DND-41 (cell line): ENCODE data around the gene U2AF1L4.

Source experiments
- EZH2 ChIP-seq: IDR thresholded peaks from 3 replicates; pipeline ENCODE4 v1.6.1; 2012; ENCODE audit warnings: borderline replicate concordance, low read depth, mild to moderate bottlenecking, moderate library complexity, low read length, inconsistent platforms; ENCODE audit not compliant: severe bottlenecking
- TF ChIP-seq, protein P1 (sequence below): IDR thresholded peaks from 2 replicates; pipeline ENCODE4 v1.5.1; 2012; ENCODE audit warnings: borderline replicate concordance, low read length, moderate library complexity, mild to moderate bottlenecking; ENCODE audit not compliant: poor library complexity, severe bottlenecking; ENCODE audit errors: extremely low read depth

DNA sequence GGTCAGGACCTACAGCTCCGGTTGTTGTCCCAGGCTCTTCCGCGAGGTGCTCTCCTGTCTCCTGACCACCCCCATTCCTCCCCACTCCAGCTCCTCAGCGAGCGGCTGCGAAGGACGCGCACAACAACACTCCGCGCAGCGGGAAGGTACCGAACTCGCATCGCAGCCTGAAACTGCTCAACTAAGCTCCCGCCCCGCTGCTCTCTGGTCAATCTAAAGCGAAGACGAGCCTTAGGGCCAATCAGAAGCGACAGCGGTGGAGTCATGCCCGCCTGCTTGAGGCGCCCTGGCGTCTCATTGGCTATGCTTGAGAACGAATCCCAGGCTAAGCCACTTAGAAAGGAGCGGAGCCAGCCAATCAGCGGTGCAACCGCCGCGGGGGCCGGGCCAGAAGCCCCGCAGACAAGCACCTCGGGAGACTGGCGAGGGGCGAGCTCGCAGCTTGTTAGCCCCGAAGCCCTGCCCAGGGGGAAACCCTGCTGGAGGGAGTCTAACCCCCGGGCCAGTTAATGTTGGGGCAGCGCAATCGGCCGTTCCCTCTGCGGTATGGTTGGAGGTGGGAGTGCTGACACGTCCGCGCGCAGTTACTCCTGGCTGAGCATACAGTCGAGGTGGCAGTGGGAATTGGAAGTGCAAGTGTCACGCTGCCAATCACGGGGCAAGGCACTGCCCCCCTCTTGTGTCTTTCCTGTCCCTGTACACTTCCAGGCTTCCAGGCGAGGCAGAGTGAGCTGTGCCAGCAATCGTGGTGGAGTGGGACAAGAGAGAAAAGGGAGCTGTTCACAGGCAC lies 42.8 kb downstream of the U2AF1L4 start:
- TF ChIP-seq, protein P1, sequence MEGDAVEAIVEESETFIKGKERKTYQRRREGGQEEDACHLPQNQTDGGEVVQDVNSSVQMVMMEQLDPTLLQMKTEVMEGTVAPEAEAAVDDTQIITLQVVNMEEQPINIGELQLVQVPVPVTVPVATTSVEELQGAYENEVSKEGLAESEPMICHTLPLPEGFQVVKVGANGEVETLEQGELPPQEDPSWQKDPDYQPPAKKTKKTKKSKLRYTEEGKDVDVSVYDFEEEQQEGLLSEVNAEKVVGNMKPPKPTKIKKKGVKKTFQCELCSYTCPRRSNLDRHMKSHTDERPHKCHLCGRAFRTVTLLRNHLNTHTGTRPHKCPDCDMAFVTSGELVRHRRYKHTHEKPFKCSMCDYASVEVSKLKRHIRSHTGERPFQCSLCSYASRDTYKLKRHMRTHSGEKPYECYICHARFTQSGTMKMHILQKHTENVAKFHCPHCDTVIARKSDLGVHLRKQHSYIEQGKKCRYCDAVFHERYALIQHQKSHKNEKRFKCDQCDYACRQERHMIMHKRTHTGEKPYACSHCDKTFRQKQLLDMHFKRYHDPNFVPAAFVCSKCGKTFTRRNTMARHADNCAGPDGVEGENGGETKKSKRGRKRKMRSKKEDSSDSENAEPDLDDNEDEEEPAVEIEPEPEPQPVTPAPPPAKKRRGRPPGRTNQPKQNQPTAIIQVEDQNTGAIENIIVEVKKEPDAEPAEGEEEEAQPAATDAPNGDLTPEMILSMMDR: no peak
- TF ChIP-seq EZH2: no peak
